NCI-H128 (cell line): ENCODE data around the gene PIAS4.
"Not testable (repeated sequence)": the region's sequence is repeated elsewhere in the genome, so short reads cannot be mapped to it uniquely, and the experiment has no call there.

ENCODE experiments used
- DNase-seq: peaks from one replicate; lab custom pipeline; 2025; ENCODE audit not compliant: unreplicated experiment; lab: John Stamatoyannopoulos, UW

Gene PIAS4

GRCh38 chr19:3990815-3991117, 16.8 kb upstream of the PIAS4 start:
- DNase-seq = no peak

DNA sequence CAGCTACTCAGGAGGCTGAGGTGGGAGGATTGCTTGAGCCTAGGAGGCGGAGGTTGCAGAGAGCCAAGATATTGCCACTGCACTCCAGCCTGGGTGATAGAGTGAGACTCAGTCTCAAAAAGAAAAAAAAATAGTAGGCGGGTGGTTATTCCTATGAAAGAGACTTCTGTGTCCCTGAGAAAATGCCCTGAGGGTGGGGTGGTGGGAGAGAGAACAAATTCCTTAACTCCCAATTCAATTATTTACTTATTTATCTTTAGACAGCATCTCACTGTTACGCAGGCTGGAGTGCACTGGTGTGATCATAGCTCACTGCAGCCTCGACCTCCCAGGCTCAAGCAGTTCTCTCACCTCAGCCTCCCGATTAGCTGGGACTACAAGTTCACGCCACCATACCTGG, 11.9 kb upstream of the PIAS4 start:
- DNase-seq = no peak

DNA sequence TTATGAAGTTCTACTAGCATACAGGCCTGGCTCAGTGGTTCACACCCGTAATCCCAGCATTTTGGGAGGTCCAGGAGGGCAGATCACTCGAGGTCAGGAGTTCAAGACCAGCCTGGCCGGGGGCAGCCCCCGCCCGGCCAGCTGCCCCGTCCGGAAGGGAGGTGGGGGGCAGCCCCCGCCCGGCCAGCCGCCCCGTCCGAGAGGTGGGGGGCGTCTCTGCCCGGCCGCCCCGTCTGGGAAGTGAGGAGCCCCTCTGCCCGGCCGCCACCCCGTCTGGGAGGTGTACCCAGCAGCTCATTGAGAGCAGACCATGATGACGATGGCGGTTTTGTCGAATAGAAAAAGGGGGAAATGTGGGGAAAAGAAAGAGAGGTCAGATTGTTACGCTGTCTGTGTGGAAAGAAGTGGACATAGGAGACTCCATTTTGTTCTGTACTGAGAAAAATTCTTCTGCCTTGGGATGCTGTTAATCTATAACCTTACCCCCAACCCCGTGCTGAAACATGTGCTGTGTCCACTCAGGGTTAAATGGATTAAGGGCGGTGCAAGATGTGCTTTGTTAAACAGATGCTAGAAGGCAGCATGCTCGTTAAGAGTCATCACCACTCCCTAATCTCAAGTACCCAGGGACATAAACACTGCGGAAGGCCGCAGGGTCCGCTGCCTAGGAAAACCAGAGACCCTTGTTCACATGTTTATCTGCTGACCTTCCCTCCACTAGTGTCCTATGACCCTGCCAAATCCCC, 8.7 kb upstream of the PIAS4 start:
- not testable (repeated sequence) for DNase-seq

- DNase-seq = not testable (repeated sequence)
Measured at GRCh38 chr19:4000798-4001197, 6.7 kb upstream of the PIAS4 start.

DNA sequence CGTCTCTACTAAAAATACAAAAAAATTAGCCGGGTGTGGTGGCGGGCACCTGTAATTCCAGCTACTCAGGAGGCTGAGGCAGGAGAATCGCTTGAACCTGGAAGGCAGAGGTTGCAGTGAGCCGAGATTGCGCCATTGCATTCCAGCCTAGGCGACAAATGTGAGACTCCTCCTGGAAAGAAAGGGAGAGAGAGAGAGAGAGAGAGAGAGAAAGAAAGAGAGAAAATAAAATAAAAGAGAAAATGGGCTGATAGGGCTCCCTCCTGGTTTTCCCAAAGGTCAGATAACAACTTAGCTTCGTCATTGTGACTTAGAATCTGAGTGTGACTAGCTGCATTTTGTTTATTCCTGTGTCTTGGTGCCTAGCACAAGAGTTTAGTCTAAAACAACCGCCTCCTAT, 2.1 kb upstream of the PIAS4 start:
- DNase-seq = not testable (repeated sequence)

DNA sequence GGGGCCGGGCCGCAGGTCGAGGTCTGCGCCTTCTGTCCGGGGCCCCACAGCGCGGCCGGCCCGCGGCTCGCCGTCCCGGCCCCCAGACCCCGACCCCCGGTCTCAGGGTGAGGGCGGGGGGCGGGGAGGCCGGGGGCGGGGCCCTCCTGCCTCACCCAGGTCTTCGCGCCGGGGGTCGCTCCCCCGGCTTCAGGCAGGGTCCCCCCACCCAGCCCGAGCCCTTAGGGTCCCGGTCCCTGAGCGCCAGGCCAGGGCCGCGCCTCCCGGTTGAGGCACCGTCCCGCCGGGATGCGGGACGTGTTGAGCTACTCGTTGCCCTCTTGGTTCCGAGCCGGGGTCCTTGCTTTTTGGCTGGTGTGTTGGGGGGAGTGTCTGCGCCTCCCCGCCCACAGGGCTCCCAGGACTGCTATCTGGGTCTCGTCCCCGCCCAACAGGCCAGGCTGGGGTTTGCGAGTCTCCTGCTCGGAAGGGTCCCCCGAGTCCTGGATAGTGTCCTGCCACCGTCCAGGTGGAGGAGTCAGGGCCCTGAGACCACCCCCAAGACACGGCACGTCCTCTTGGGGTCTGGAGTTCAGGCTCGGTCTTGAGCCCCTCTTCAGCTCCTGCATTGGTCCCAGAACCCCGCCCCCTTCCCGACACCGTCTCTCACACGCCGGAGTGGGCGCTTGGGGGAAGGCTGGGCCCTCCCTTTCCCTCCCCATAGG, 452 bp downstream of the PIAS4 start:
- no peak for DNase-seq

- DNase-seq = no peak
Measured at GRCh38 chr19:4009990-4010807, 2.7 kb downstream of the PIAS4 start.

- no peak for DNase-seq
Measured at GRCh38 chr19:4010808-4011110, 3.2 kb downstream of the PIAS4 start.

GRCh38 chr19:4011430-4011829, 3.9 kb downstream of the PIAS4 start:
- DNase-seq = not testable (repeated sequence)

DNA sequence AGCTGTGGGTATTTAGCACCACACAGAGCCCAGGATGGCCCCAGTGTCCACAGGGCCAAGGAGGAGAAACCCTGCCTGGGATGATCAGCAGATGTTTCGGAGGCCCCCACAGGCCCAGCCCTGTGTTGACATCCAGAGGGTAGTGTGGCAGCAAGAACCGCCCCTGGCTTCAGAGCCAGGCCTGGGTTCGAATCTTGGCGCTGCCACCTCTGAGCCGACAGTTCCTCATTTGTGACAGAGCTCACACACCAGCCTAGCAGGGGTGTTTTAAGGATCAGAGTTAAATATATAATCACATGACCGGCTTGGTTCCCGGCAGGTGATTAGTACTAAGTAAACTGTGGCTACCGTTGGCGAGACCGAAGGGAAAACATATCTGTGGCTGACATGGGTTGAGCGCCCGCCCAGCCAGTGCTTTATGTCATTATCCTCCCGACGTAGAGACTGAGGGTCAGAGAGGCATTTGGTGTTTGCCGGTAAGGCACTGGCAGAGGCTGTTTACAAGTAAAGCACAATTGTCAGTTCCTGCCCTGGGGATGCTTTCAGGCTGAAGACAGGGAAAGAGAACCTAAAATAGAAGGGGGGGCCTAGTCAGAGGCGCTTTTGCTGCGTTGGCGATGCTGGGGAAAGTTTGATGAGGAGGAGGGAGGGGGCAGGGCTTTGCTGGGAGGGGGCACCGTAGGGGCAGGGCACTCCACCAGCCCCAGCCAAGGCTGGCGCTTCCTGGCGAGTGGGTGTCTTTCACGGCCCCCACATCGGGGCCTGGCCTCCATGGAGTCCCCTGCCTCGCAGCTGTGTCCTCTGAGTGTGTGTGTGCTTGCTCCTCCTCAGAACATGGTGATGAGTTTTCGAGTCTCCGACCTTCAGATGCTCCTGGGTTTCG, 4.8 kb downstream of the PIAS4 start:
- no peak for DNase-seq

DNA sequence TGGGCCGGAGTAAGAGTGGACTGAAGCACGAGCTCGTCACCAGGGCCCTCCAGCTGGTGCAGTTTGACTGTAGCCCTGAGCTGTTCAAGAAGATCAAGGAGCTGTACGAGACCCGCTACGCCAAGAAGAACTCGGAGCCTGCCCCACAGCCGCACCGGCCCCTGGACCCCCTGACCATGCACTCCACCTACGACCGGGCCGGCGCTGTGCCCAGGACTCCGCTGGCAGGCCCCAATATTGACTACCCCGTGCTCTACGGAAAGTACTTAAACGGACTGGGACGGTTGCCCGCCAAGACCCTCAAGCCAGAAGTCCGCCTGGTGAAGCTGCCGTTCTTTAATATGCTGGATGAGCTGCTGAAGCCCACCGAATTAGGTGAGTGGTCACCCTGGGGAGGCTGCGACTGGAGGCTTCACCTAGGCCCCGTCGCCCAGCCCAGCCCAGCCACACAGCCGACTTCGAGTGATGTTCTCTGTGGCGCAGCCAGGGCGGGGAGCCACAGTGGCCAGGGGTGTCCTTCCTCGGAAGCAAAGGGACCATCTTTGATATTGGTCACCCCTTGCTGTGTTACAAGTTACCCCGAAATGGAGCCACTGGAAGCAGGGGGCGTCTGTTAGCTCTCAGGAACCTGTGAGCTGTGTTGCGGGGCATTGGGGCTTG, 5.6 kb downstream of the PIAS4 start:
- DNase-seq = no peak

DNA sequence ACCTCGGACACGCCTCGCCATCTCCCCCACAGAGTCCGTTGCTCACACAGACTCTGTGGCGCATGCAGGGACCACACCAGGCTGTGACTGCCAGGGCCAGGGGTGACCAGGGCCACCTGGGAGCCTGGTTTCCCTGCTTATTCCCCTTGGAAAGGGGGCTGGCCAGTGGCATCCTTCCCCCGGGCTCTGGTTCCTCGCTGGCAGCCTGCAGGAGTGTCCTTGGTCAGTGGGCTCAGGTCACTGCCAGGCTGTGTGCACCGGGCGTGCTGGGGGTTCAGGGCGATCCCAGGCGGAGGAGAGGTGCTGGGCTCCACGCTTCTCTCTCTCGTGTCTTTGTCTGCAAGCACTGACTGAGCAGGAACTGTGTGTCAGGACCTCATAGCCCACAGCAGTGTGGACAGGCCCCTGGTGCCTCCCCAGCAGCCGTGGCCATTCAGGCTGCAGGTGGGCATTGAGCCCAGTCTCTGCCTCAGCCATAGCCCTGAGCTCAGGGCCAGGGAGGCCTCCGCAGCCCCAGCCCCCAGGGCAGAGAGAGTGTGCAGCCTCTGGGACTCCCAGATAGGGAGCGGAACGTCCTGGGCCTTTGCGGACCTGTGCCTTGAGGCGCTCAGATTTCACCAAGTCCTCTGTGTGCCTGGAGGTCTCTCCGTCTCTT, 6.5 kb downstream of the PIAS4 start:
- no peak for DNase-seq

DNA sequence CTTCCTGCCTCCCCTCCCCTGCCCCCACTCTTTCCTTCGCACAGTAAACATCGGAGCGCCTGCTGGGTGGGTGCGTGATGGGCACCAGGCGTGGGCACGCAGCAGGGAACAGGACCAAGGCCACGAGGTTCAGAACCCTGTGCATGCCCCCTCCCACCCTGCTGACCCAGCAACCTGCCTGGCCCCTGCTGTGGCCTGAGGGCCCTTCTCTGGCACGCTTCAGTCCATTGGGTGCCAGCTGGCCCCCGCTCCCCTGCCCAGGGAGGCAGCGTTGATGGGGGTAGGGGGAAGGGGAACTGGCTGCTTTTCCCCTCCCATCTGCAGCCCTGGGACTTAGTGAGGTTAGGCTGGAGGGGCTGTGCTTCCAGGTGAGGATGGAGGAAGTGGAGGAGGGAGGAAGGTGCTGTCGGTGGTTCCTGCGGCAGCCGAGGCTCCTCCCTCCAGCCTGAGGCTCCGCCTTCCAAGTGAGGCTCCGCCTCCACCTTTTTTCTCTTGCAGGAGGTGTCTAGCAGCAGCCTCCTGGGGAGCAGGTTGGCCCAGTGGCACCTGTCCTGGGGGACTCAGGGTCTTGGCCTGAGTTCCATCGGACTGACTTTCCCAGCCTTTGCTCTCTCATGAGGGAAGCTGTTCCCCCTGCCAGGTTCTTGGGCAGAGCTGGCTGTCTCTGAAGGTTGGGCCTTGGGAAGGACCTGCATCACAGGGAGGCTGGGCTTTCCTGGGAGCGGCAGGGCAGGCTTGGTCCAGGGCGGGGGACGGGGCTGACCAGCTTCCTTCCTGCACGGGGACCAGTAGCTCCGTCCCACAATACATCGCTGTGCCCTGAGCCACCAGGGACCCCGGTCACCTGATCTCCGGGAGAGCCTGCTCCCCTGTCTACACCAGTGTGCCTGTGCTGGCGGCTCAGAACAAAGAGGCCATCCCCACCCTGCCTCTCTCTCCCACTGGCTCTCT, 7.3 kb downstream of the PIAS4 start:
- DNase-seq = no peak

- DNase-seq = no peak
Measured at GRCh38 chr19:4015705-4016402, 8.3 kb downstream of the PIAS4 start.

- DNase-seq = no peak
Measured at GRCh38 chr19:4016486-4016885, 8.9 kb downstream of the PIAS4 start.

- no peak for DNase-seq
Measured at GRCh38 chr19:4016903-4017638, 9.5 kb downstream of the PIAS4 start.

DNA sequence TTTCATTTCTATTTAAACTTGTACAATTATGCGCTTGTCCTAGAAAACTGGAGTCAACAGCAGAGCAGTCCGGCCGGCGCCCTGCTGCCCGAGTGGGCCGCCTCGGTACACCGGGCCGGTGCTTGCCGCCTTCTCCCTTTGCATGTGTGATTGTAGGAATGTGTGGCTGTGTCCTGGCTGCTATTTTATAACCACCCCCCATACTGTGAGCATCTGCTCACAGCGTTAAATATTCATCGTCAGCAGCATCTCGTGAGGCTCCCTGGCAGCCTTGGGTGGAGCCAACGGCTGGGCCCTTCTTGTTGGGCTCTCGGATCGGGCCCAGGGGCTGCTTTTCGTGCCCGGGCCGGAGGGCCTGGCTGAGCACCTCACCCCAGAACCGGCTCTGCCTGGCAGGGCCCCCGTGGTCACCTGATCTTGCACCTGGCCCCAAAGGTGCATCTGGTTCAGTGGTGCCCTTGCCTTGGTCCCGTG, 10.6 kb downstream of the PIAS4 start:
- no peak for DNase-seq
